GM12865 (cell line): ENCODE results near the gene PLSCR4.

Experiments used
- DNase-seq: peaks from one replicate; pipeline ENCODE4 v3.0.0; 2010; ENCODE audit warnings: low read depth
- H3K4me3 ChIP-seq: 2 replicates; pipeline ENCODE4 v1.5.1; 2011; ENCODE audit warnings: mild to moderate bottlenecking, low read depth, low read length, control low read depth
- CTCF ChIP-seq: IDR thresholded peaks from 2 replicates; pipeline ENCODE4 v1.5.1; 2011; ENCODE audit warnings: low read length, control low read depth, low read depth, inconsistent platforms; ENCODE audit not compliant: insufficient read depth; ENCODE audit errors: missing control alignments

The PLSCR4 gene

DNA sequence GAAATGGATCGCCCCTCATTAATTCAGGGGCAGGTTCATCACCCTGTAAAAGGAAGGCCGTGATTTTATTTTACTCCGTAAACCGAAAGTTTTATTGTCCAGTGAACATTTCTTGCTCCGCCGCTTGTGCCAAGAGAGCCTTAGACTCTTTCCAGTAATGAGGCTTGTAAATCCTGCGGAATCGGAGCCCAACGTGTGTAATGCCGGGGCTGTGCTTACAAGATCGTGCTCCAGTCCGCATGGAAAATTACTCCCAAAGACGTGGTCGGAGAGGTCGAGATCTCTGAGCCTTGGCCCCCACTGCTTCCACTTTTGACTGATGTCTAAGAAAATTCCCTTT lies 89.3 kb downstream of the PLSCR4 start:
- TF ChIP-seq CTCF, result no peak
- no peak for DNase-seq
- H3K4me3 ChIP-seq, result peak overlapping the region; percentile 69

DNA sequence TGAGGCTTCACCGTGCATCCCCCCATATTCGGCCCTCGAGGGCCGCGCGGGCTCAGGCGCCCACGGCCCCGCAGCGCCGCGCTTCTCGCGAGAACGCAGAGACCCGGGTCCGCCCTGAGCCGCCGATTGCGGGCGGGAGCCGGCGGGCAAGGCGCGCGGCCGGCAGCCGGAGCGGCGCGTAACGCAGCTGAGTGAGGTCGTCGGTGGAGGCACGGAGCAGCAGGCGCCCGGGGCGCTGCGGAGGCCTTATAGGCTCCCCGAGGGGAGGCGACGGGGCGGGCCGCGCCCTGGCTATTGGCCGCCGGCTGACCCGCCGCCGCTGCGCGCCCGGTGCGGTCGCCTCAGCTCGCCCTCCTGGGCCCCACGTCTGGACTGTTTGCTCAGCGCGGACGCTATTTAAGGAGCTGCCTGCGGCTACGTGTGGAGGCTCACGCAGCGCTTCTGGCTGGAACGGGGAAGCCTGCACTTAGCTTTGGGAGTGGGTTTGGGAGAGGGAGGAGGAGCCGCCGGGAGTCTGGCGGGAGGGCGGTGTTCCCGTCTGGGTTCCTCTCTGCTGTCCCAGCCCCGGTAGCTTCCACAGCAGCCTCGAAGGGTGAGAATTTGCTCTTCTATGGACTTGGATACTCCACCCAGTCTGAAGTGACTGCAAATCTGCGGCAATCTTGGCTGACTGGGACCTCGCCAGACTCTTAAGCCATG lies 89.8 kb downstream of the PLSCR4 start, which contains the start of gene PLOD2:
TSS of gene PLOD2 (minus strand) at position 221 of the 699 bp plus-strand sequence. CDS start at position 26, 195 bp downstream.
- no peak for TF ChIP-seq CTCF
- H3K4me3 ChIP-seq, result peak within 1 kb of the TSS; percentile 69
- peak; percentile 81 for DNase-seq

GRCh38 chr3:146160321-146160963 lies 90.5 kb downstream of the PLSCR4 start:
- DNase-seq, result peak; percentile 74
- no peak for TF ChIP-seq CTCF
- H3K4me3 ChIP-seq, result peak overlapping the region; percentile 69

- H3K4me3 ChIP-seq, result peak overlapping the region; percentile 69
- no peak for TF ChIP-seq CTCF
- peak; percentile 40 for DNase-seq
Measured at GRCh38 chr3:146159616-146160320, 91.1 kb downstream of the PLSCR4 start.

GRCh38 chr3:146159037-146159436 lies 91.9 kb downstream of the PLSCR4 start:
- peak overlapping the region; percentile 69 for H3K4me3 ChIP-seq
- TF ChIP-seq CTCF, result no peak
- no peak for DNase-seq

DNA sequence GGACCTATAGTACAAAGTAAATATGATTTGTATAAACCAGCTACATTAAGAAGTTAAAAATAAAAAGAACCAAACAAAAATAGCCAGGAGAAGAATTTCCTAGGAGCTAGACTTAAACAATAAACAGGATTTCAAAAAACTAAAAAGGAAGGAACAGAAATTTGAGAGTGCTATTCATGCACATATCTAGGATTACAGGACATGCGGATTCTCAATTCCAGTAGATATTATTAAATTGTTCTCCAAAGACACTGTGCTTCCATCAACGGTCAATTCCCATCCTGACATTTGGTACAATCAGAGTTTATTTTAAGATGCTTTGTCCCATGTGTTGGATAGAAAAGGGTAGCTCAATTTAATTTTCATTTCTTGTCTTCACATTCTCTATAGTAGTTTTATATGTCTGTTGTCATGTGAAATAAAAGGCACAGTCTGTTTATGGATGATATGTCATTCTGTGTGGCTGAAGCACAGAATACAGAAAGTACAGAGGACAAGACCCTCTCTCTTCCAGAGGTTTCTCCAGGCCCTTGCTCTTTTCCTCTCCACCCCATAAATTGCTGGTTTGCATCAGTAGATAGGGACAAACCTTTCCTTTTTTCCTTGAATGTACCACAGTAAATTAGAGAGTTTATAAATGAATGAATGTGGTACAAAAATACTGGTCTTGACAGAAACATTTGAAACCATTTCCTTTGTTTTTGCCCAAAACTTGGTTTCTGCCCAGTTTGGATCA lies 93.4 kb downstream of the PLSCR4 start:
- H3K4me3 ChIP-seq, result peak overlapping the region; percentile 69
- TF ChIP-seq CTCF, result no peak
- DNase-seq, result no peak
